ENCODE results near the gene RASL11A. TPM values are rescaled to one million over a fixed set of nuclear protein-coding genes. Genes with fewer than 3 reads are reported as not detected.
A peak's percentile ranks its signal among the peaks of the same experiment; 100 is the strongest.
"Not testable (repeated sequence)": the region's sequence is repeated elsewhere in the genome, so short reads cannot be mapped to it uniquely, and the experiment has no call there.

Gene RASL11A
- total RNA-seq, 1 donor from 2014 or later: 10.6 TPM

DNA sequence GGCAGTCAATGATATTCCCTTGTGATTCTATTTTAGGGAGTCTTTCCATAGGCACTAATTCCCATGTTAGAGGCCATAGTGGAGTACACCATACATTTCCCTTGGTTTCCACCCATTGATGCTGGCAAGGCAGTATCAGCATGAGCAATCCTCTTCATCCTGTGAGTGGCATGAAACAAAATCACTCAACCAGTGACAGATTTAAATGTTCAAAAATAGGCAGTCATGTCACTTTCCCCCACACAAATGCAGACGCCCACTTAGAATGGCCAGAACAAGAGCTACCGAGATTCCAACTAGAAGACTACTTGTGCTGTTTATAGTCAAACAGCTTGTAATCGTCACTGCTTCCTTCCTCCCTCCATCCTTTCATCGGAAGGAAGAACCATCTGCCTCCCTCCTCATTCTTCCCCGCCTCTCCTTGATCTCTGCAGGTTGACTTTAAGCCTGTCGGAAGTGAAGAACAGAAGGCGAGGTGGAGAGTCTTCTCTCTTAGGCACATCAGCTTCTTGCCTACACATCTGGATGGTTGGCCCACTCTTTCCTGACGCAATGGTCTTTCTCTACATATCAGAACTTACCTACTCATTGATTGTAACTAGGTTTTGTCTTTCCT lies 22.6 kb downstream of the RASL11A start:
- intact Hi-C loops (cut with DNase I): no loop called here
- no peak for ATAC-seq
- no peak for DNase-seq (ENCODE audit: missing footprints)

DNA sequence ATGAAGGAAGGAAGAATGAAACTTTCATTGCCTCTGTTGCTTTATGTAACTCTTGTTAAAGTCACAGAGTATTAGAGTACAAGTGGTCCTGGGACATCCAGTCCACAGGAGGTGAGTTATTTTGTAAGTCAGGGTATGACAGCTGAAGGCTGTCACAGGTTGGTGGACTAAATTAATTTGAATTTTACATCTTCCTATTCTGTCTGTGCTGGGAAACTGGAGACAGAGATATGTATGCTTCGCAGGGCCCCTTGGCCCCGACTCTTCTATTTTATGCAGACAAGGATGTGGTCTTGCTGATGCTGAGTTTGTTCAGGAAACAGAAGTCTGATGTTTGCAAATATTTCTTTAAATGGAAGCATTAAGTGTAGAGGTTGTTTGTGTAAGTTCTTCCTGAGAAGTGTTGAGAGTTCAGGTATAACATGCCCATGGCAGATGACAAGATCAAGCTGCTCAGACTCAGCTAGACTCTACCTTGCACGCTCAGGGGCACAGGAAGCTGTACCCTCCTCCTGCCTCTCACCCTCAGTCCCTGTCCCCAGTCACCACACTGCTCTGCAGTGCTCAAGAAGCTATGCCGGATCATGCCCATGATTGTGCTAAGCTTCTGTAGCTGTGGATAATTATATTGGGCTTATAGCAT lies 23.4 kb downstream of the RASL11A start:
- intact Hi-C loops (cut with DNase I): no loop called here
- no peak for ATAC-seq
- no peak for DNase-seq (ENCODE audit: missing footprints)

DNA sequence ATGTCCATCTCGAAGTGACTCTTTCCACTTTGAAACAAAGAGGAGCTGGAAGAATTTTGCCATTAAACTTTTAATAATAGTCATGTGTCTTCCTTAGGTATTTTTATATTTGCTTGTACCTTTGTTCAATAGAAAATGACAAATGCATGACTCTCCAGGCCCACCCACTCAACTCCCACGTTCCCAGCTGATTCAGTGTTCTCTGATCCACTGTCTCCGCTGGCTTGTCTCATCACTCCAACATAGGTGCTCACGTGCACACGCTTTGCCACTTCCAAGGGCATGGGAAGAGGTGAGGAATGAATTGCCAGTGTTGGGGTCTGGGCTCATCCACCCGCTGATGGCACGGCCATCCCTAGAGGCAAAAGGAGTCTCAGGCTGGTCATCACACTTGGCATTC lies 24.5 kb downstream of the RASL11A start:
- intact Hi-C loops (cut with DNase I): no loop called here
- DNase-seq (ENCODE audit: missing footprints) (no peak), ATAC-seq (no peak)

DNA sequence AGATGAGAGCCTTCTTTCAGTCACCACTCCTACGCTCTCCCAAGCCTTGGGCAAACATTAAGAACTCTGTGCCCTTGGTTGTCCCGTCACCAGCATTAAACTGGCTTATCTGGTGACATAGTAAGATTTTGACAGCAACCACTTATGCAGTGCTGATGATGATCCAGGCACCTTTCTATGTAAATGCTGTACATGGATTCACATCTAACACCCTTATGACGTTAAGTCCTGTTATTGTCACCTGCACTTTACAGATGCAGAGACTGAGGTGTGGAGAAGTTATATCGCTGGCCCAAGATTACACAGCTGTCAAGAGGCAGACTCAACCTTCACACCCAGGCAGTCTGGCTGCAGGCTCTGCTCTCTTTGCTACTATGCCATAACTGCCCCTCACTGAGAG lies 25.0 kb downstream of the RASL11A start:
- intact Hi-C loops (cut with DNase I): no loop called here
- no peak for DNase-seq (ENCODE audit: missing footprints)
- peak; percentile 69 for ATAC-seq

DNA sequence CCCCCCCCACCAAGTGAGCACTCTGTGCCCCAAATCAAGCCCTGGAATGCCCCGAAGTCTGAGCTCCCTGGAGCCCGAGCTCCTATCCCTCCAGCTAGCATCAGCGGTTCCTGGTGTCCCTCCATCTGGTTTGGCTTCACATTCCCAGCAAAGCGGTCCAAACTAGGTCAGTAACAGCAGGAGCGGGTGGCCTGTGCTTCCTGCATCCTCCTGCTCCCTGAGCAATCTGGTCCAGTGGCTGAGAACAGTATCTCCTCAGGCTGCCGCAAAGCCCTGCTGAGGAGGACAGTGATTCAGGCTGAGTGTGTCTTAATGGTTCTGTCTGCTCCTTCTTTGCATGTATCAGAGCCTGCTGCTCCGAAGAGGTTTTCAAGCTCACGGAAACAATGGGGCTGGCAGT lies 25.9 kb downstream of the RASL11A start:
- intact Hi-C loops (cut with DNase I): no loop called here
- DNase-seq (ENCODE audit: missing footprints): no peak
- no peak for ATAC-seq

DNA sequence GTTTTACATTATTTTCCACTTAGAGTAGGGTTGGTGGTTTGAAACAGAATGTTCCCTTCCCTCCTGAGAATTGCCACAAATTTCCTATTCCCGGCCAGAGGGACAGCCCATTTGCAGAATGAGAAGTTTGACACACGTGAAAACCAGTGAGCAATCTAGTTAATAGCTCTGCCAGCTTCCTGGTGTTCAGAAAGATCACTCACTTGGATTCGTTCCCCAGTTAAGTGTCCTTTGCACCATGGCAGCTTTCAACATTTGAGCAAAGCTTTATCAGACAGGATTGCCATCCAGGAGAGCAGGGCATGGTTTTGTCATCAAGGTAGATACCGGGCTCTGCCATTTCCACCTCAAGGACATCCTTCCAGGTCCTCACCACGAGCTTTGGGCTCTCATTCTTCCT lies 28.2 kb downstream of the RASL11A start:
- DNase-seq (ENCODE audit: missing footprints): no peak
- intact Hi-C loops (cut with DNase I): no loop called here
- no peak for ATAC-seq

DNA sequence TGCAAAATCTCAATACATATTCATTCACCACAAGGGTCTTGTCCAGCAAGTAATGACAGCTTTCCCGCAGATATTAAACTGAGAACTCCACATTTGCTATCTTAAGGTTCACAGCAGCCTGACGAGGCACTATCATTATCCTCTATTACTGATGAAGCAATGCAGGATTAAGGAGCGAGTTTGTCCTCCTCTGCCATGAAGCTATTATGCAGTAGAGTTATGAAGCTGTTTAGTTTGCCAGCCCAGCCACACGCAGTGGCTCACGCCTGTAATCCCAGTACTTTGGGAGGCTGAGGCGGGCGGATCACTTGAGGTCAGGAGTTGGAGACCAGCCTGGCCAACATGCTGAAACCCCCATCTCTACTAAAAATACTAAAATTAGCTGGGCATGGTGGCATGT lies 29.8 kb downstream of the RASL11A start:
- ATAC-seq; DNase-seq (ENCODE audit: missing footprints); intact Hi-C loops (cut with DNase I): not testable (repeated sequence)

DNA sequence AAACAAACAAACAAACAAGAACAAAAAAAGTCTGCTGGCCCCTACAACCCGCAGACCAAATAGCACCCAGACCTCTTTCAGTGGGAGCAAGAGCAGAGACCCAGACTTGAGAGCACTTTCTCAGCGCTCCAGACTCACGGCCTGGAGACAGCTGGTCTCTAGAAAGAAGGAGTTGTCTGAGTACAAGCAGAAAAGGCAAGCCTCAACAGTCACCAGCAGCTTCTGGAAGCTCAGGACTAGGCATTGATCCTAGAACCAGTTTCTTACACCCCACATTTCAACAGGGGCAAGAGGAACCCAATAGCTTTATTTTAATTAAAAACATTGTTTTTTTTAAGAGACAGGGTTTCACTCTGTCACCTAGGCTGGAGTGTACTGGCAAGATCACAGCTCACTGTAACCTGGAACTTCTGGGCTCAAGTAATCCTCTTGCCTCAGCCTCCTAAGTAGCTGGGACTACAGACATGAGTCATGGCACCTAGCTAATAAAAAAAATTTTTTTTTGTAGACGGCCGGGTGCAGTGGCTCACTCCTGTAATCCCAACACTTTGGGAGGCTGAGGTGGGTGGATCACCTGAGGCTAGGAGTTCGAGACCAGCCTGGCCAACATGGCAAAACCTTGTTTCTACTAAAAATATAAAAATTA lies 30.4 kb downstream of the RASL11A start:
- DNase-seq (ENCODE audit: missing footprints) (no peak), ATAC-seq (no peak)
- intact Hi-C loops (cut with DNase I): no loop called here

DNA sequence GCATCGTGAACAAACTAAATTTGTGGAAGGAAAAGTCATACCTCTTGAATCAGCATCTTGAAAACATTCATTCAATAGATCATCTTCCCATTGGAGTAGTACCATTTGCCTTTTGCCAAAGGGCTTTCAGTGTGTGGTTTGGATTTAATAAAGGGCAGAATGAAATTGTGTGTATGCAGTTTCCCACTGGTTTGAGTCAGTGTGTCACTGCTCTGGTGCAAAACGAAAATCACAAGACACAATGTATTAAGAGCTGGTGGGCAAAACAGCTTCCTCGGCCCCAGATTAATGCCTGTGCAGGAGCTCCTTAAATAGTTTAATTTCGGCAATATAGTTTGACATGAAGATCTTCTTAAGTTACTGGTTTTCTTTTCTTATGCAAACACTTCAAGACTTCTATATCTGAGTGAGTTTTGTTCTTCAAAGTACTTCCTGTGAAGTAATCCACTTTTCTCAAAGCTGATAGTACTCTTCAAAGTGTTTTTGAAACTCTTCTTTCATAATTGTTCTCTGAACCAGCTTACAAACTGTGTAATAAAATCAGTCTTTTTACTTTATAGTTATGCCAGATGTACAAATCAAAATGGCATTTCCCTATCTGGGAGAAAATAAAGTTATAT lies 32.1 kb downstream of the RASL11A start:
- ATAC-seq (no peak), DNase-seq (ENCODE audit: missing footprints) (no peak)
- intact Hi-C loops (cut with DNase I): no loop called here

DNA sequence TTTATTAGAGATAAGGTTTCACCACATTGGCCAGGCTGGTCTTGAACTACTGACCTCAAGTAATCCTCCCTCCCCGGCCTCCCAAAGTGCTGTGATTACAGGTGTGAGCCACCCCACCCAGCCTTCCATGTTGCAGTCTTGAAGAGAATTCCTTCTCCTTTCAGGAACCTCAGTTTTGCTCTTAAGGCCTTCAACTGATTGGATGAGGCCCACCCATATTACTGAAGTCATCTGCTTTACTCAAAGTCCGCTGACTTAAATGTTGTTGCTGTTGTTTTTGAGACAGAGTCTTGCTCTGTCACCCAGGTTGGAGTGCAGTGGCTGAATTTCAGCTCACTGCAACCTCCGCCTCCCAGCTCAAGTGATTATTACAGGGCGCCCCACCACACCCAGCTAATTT lies 33.5 kb downstream of the RASL11A start:
- ATAC-seq: no peak
- DNase-seq (ENCODE audit: missing footprints): no peak
- intact Hi-C loops (cut with DNase I): no loop called here

DNA sequence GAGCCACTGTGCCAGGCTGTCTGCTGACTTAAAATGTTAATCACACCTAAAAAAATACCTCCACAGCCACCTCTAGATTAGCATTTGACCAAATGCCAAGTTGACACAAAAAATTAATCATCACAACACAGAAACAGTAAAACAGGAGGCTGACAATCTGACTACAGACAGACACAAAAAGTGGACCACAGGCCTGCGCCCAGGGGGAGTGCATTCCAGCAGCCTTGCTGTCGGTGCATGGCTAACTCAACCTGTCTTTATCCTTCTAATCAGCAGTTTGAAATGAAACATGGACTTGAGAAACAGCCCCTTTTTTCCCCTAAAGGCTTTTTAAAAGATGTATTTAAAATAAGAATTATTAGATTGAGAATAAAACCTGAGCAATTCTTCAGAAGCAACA lies 34.0 kb downstream of the RASL11A start:
- intact Hi-C loops (cut with DNase I): no loop called here
- ATAC-seq (no peak), DNase-seq (ENCODE audit: missing footprints) (no peak)

DNA sequence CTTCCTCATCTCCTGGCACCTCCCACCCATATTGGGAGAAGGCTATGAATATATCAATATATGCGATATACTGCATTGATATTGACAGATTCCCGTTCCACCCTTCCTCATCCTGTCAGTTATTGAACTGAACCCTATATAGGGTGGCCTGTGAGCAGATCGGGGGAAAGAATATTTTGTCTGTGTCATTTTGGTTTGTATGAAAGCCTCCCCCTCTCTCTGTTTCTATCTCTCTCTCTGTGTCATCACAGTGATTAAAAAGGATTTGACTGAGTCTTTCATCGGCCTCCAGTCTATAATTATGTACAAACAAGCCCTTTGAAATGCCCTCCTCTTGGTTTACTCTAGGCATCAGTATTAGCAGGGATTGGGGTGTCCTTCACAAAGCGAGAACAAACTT lies 35.7 kb downstream of the RASL11A start:
- no peak for ATAC-seq
- no peak for DNase-seq (ENCODE audit: missing footprints)
- intact Hi-C loops (cut with DNase I): no loop called here

DNA sequence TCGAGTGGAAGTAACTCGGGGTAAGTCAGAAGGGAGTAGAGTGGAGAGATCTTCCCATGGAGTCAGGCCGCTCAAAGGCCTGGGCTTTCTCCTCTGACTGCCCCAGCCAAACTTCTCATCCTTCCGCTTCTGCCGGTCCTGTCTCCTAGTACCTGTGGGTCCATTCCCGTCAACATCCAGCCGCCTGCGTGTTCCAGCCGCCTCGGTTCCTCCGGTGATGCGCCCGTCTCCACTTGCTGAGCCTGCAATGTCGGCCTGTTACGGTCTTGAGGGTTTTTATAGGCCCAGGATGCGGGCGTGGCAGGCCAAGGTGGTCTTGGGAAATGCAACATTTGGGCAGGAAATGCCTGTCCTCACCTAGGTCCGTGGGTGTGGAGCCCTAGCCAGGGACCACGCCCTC lies 38.3 kb downstream of the RASL11A start:
- intact Hi-C loops (cut with DNase I): no loop called here
- DNase-seq (ENCODE audit: missing footprints) (no peak), ATAC-seq (no peak)

DNA sequence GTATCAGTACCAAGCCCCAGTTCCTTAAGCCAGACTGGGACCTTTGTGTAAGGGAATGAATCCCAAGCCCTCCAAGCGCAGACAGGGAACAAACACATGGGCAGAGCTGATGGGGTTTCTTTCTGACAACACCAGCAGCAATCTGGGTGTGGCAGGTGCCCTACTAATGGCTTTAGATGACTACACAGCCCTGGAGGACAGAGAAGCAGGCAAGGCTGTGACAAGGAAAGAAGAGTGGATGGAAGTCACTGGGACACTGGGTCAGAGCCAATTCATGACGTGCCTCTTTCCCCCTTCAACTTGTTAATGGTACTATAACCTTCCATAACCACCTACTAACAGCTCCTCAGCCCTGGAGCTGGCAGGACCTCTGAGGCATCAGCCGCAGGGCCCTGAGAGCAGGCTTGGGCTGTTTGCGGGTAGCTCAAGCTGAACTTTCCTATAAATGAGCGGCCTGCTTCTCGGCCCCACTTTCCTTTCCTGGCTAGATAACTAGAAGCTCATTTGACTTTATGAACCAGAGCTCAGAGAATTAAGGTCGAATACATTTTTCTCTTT lies 38.9 kb downstream of the RASL11A start:
- intact Hi-C loops (cut with DNase I): no loop called here
- no peak for ATAC-seq
- DNase-seq (ENCODE audit: missing footprints): no peak

DNA sequence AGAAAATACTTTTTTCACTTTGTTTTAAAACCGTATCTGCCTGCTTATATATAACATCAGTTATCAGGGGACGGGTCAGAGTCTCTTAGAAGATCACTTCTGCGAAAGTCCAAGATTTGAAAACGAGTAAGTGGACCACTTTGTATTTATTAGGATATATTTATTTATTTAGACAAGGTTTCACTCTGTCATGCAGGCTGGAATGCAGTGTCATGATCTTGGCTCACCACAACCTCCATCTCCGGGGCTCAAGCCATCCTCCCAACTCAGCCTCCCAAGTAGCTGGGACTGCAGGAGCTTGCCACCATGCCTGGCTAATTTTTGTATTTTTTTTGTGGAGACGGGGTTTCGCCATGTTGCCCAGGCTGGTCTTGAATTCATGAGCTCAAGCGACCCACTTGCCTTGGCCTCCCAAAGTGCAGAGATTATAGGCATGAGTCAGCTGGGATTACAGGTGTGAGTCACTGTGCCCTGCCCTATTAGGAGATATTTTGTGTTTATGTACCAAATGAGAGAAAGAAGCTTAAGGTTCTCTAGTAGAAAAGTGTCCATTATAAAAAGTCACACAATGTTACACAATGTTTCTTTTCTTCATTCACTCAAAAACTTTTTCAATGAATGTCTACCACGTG lies 39.5 kb downstream of the RASL11A start:
- ATAC-seq (no peak), DNase-seq (ENCODE audit: missing footprints) (no peak)
- intact Hi-C loops (cut with DNase I): no loop called here

DNA sequence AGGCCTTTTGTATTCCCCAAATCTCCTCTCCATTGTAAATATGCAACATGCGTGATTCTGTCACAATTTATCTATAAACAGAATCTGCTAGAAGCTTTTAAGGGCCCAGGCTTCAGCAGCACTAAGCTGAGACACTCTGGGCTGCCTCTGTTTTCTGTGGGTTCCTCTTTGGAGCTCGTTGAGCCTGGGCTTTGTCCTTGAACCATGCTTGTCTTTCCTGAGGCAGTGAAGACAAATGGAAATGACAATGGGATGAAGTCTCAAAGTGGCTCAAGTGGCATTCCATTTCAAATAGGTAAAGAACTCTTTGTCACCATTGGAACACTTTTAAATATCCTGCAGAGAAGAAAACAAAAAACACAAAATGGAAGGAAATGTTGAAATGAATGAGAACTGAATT lies 40.3 kb downstream of the RASL11A start:
- intact Hi-C loops (cut with DNase I): no loop called here
- ATAC-seq: no peak
- no peak for DNase-seq (ENCODE audit: missing footprints)

DNA sequence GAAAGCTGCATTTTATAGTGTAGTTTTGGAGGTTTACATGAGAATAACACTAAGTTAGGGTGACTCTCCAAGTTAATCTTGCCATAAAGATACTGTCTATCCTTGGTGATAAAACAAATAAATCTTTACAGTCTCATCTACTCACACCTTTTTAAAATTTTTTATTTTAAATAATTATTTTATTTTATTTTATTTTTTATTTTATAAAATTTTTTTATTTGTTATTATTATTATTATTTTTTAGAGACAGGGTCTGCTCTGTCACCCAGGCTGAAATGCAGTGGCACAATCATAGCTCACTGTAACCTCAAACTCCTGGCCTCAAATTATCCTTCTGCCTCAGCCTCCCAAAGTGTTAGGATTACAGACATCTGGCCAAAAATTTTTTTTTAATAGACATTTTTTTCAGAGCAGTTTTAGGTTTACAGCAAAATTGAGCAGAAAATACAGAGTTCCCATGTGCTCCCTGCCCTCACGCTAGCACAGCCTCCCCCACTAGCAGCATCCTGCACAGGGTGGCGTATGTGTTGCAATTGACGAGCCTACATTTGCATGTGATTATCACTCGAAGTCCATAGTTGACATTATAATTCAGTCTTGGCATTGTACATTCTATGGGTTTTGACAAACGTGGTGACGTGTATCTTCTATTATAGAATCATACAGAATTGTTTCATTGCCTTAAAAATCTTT lies 41.0 kb downstream of the RASL11A start:
- intact Hi-C loops (cut with DNase I): no loop called here
- ATAC-seq (no peak), DNase-seq (ENCODE audit: missing footprints) (no peak)

DNA sequence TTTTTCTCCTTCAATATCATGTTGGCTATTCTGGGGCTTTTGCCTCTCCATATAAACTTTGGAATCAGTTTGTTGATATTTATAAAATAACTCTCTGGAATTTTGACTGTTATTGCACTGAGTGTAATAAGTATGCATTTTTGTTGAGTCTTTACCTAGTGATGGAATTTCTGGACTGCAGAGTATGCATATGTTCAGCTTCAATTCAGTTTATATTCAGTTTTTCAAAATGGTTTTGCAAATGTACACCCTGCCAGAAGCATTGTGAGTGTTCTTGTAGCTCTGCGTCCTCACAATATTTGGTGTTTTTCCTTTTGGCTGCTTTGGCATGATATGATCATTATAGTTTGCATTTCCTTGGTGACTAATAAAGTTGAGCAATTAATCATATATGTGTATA lies 43.1 kb downstream of the RASL11A start:
- no peak for ATAC-seq
- no peak for DNase-seq (ENCODE audit: missing footprints)
- intact Hi-C loops (cut with DNase I): no loop called here

DNA sequence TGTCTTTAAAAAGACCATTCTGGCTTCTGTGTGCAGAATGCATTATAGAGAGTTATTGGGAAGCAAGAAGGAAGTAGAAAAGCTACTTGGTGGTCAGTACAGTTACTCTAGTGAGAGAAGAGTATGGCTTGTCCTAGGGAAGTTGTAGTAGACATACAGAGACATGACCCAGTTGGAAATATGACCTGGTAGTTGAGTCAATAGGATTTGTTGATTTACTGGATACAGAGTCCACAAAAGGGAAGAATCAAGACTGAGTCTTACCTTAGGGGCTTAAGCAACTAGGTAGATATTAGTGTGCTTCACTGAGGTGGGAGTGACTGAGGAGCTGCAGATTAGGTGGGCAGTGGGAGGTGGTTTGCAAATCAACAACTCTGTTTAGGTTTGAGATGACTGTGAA lies 48.8 kb downstream of the RASL11A start:
- ATAC-seq: no peak
- no peak for DNase-seq (ENCODE audit: missing footprints)
- intact Hi-C loops (cut with DNase I): no loop called here
